ENCODE results near the gene CARD10. TPM values are rescaled to one million over a fixed set of nuclear protein-coding genes. Genes with fewer than 3 reads are reported as not detected.

The CARD10 gene
- total RNA-seq, 2 donors from 2014 or later, result 17.4 to 28.7 TPM

DNA sequence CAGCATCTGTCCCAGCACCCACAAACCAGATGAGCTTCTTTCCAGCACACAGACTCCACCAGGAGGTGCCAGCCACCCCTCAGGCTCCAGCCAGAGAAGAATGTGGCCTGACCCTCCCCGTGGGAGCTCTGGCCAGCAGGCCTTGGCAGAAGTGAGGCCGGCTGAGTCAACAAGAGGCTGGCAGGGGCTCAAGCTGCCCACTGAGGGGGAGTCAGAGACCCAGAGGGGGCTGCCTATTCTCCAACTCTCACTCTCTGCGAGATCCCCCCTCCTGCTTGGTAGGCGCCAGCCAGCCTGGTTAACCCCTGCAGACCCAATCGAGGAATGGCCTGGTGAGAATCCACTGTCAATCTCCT is 30.5 kb upstream of the CARD10 start:
- TF ChIP-seq, protein P1, sequence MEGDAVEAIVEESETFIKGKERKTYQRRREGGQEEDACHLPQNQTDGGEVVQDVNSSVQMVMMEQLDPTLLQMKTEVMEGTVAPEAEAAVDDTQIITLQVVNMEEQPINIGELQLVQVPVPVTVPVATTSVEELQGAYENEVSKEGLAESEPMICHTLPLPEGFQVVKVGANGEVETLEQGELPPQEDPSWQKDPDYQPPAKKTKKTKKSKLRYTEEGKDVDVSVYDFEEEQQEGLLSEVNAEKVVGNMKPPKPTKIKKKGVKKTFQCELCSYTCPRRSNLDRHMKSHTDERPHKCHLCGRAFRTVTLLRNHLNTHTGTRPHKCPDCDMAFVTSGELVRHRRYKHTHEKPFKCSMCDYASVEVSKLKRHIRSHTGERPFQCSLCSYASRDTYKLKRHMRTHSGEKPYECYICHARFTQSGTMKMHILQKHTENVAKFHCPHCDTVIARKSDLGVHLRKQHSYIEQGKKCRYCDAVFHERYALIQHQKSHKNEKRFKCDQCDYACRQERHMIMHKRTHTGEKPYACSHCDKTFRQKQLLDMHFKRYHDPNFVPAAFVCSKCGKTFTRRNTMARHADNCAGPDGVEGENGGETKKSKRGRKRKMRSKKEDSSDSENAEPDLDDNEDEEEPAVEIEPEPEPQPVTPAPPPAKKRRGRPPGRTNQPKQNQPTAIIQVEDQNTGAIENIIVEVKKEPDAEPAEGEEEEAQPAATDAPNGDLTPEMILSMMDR (IDR thresholded peaks at IDR 0.05), result peak; percentile 24 to 88 (median 74)
- TF ChIP-seq POLR2A (IDR thresholded peaks at IDR 0.05), result no peak
- intact Hi-C loops (cut with DNase I), result no loop called here
- Histone ChIP-seq H3K4me1 (peaks cover 82% of the 10 kb centered on the region), H3K27me3 (no peaks in the 10 kb centered on the region), H3K27ac (peak overlapping the region; percentile 75 to 96 (median 94)), H3K9me3 (no peaks in the 10 kb centered on the region), H3K36me3 (replicated peaks in 1 of 2; ENCODE audit: insufficient read depth in 1 of 2, low read depth in 2 of 2) (no peaks in the 10 kb centered on the region), H3K4me3 (no peak overlapping the region)
- DNase-seq (peak; percentile 86 to 93 (median 92)), ATAC-seq (peak; percentile 59)
- WGBS, 2 donors, result 2 to 20% methylated on average over 1 to 5 of the region's 5 CpGs

DNA sequence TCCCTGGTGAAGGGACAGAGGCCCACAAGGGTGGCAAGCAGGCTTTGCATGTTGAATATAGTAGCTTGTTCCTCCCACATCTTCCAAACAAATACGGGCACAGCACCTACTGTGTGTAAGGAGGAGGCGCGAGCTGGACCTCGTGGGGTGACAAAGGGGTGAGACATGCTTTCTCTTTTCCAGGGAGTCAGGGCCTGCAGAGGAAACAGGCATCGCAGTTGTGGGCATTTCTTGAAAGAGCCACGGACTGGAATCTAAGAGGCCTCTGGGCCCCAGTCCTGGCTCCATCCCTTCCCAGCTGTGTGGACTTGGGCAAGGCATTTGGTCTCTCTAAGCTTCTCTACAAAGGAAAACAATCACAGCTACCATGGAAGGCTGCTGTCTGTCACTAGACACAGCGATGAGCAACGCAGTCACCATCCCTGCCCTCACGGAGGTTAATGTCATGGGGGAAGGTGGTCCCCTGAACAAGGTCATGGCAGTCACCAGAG is 28.1 kb upstream of the CARD10 start:
- ATAC-seq, result no peak
- no peaks in the 10 kb centered on the region for H3K27me3 ChIP-seq
- peak in 1 of 4 donors; percentile 41 for DNase-seq
- H3K4me1 ChIP-seq, result peaks cover 86% of the 10 kb centered on the region
- intact Hi-C loops (cut with DNase I), result no loop called here
- WGBS, 2 donors, result 49 to 91% methylated on average over 3 to 9 of the region's 9 CpGs
- H3K27ac ChIP-seq, result peak overlapping the region; percentile 89 to 96 (median 94)
- TF ChIP-seq, protein P1 (IDR thresholded peaks at IDR 0.05), result no peak
- no peak for TF ChIP-seq POLR2A (IDR thresholded peaks at IDR 0.05)
- H3K36me3 ChIP-seq (replicated peaks in 1 of 2; ENCODE audit: insufficient read depth in 1 of 2, low read depth in 2 of 2), result no peaks in the 10 kb centered on the region
- no peak overlapping the region for H3K4me3 ChIP-seq
- no peaks in the 10 kb centered on the region for H3K9me3 ChIP-seq

DNA sequence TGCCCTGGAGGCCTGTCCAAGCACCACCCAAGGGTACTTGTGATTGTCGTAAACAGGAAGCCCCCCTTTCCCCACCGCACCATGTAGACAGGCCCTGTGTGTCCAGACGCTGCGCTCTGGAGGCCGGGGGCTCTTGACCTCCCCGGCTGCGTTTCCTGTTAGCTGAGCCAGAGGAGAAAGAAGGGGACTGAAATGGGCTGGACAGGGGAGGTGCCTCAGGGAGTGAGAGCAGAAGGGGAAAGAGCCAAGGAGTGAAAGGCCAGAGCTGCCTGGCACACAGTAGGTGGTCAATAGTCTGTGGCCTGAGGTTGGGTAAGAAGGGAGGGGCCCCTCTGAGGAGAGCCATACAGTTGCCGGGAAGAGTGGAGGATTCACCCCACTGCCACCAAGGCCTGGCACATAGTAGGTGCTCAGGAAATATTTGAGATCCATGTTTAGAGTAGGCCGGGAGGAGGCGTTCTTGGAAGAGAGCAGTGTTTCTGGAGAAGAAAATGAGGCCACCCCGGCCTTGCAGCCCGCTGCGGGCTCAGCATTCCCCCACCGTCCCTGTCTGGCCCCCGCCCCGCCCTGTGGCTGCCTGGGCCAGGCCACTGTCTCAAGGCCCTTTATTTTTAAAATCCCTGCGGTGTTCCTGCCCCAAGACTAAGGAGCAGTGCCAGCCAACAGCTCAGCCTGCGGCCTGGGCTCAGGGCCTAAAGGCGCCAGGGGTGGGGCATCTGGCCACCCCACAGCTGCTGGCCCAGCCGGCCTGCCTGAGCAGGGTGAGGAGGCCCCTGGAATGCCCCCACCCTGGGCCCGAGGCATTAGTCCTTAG is 27.4 kb upstream of the CARD10 start:
- Histone ChIP-seq H3K27ac (peak overlapping the region; percentile 89 to 96 (median 94)), H3K9me3 (no peaks in the 10 kb centered on the region), H3K4me1 (peaks cover 82% of the 10 kb centered on the region), H3K4me3 (no peak overlapping the region), H3K36me3 (replicated peaks in 1 of 2; ENCODE audit: insufficient read depth in 1 of 2, low read depth in 2 of 2) (no peaks in the 10 kb centered on the region), H3K27me3 (no peaks in the 10 kb centered on the region)
- ATAC-seq (peak; percentile 59), DNase-seq (peak; percentile 84 to 94 (median 90))
- WGBS, 2 donors, result 22 to 35% methylated on average over 13 to 21 of the region's 21 CpGs
- intact Hi-C loops (cut with DNase I), result no loop called here
- peak in 1 of 3 donors; percentile 17 for TF ChIP-seq POLR2A (IDR thresholded peaks at IDR 0.05)
- TF ChIP-seq, protein P1 (IDR thresholded peaks at IDR 0.05), result peak in 3 of 7 experiments; percentile 17 to 37 (median 22)

DNA sequence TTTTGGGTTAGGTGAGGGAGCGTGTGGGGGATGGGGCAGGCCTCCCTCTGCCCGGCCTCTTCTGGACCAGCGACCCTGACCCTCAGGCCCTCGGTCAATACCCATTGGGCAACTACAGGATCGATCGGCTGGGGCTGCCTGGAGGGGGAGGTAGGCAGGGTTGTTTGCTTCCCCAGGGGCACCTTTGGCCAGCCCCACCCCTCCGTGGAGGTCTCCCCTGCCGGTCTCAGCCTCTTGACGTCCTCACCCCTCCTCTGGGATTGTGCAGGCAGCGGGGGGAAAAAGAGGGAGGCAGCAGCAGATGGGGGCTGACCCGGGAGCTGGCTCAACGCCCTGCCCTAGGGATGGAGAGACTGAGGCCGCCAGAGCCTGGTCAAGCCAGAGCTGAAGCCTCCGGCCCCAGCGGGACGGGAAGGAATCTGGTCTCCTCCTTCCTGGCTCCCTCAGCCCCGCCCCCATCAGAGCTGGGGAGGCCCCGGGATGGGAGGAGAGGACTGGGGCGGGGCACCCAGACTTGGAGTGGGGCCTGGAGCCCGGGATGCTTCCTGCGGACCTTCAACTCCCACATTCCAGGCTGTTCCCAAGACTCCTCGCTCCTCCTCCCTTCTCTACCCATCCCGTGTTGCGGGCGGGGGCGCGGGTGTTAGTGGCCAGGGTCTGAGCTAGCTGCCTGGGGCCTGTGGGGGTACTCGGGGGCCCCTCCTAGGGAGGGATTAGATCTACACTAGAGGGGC is 26.7 kb upstream of the CARD10 start:
- DNase-seq (peak; percentile 79 to 91 (median 82)), ATAC-seq (peak; percentile 47)
- peaks cover 79% of the 10 kb centered on the region for H3K4me1 ChIP-seq
- intact Hi-C loops (cut with DNase I), result no loop called here
- H3K27ac ChIP-seq, result peak overlapping the region; percentile 89 to 96 (median 94)
- no peaks in the 10 kb centered on the region for H3K9me3 ChIP-seq
- TF ChIP-seq, protein P1 (IDR thresholded peaks at IDR 0.05), result no peak
- peak; percentile 27 to 65 (median 61) for TF ChIP-seq POLR2A (IDR thresholded peaks at IDR 0.05)
- H3K27me3 ChIP-seq, result no peaks in the 10 kb centered on the region
- H3K36me3 ChIP-seq (replicated peaks in 1 of 2; ENCODE audit: insufficient read depth in 1 of 2, low read depth in 2 of 2), result no peaks in the 10 kb centered on the region
- no peak overlapping the region for H3K4me3 ChIP-seq
- WGBS, 2 donors, result 2 to 6% methylated on average over 6 to 23 of the region's 28 CpGs

Measured in body of pancreas (tissue), 4 donors.